ENCODE data around the gene DUOX1. TPM values are rescaled to one million over a fixed set of nuclear protein-coding genes. Genes with fewer than 3 reads are reported as not detected.
A peak's percentile ranks its signal among the peaks of the same experiment; 100 is the strongest.

The DUOX1 gene
- total RNA-seq, 2 experiments from 2014 or later = not detected

GRCh38 chr15:45200799-45201556 lies 71.2 kb downstream of the DUOX1 start:
- ChIA-PET CTCF (interaction anchor here (0.8 to 12.1 kb wide), 18 partner anchors 9 to 257 kb away, joined by 3 to 128 read pairs (median 5); partner anchors contain the start of gene SHF), POLR2A (interaction anchor here (0.9 to 7.4 kb wide), 12 partner anchors 9 to 386 kb away, joined by 3 to 85 read pairs (median 6); partner anchors contain the start of genes BLOC1S6 and SHF)
- ATAC-seq (peak; percentile 6), DNase-seq (peak; percentile 89)
- Mint-ChIP-seq H3K4me3 (no peak overlapping the region), H3K36me3 (ENCODE audit: low read depth) (no peaks in the 10 kb centered on the region), H3K27ac (no peak overlapping the region), H3K27me3 (peaks cover 1% of the 10 kb centered on the region), H3K9me3 (no peaks in the 10 kb centered on the region), H3K4me1 (ENCODE audit: low read depth) (peaks cover 10% of the 10 kb centered on the region)
- intact Hi-C loops (cut with micrococcal nuclease) = loop anchor here (5.0 kb wide), 1 partner anchor 201 kb away; a partner anchor contains a TSS
- TF ChIP-seq, protein P1, sequence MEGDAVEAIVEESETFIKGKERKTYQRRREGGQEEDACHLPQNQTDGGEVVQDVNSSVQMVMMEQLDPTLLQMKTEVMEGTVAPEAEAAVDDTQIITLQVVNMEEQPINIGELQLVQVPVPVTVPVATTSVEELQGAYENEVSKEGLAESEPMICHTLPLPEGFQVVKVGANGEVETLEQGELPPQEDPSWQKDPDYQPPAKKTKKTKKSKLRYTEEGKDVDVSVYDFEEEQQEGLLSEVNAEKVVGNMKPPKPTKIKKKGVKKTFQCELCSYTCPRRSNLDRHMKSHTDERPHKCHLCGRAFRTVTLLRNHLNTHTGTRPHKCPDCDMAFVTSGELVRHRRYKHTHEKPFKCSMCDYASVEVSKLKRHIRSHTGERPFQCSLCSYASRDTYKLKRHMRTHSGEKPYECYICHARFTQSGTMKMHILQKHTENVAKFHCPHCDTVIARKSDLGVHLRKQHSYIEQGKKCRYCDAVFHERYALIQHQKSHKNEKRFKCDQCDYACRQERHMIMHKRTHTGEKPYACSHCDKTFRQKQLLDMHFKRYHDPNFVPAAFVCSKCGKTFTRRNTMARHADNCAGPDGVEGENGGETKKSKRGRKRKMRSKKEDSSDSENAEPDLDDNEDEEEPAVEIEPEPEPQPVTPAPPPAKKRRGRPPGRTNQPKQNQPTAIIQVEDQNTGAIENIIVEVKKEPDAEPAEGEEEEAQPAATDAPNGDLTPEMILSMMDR (IDR thresholded peaks at IDR 0.05) = no peak

GRCh38 chr15:45201557-45201859 lies 71.7 kb downstream of the DUOX1 start:
- intact Hi-C loops (cut with micrococcal nuclease) = loop anchor here (5.0 kb wide), 1 partner anchor 201 kb away; a partner anchor contains a TSS

GRCh38 chr15:45201869-45202268 lies 72.1 kb downstream of the DUOX1 start:
- peaks cover 6% of the 10 kb centered on the region for H3K27me3 Mint-ChIP-seq

More at GRCh38 chr15:45201557-45201859, 71.7 kb downstream of the DUOX1 start:
- TF ChIP-seq, protein P1 (IDR thresholded peaks at IDR 0.05) = no peak
- Mint-ChIP-seq H3K9me3 (no peaks in the 10 kb centered on the region), H3K4me1 (ENCODE audit: low read depth) (peaks cover 10% of the 10 kb centered on the region), H3K27ac (no peak overlapping the region), H3K36me3 (ENCODE audit: low read depth) (no peaks in the 10 kb centered on the region), H3K27me3 (peaks cover 3% of the 10 kb centered on the region), H3K4me3 (no peak overlapping the region)
- CTCF ChIA-PET = interaction anchor here (0.8 to 12.1 kb wide), 16 partner anchors 8 to 256 kb away, joined by 3 to 128 read pairs (median 5); partner anchors contain the start of gene SHF
- ATAC-seq (no peak), DNase-seq (peak; percentile 30)
- POLR2A ChIA-PET = interaction anchor here (0.9 to 7.4 kb wide), 9 partner anchors 9 to 385 kb away, joined by 3 to 85 read pairs (median 6); partner anchors contain the start of genes BLOC1S6 and SHF

DNA sequence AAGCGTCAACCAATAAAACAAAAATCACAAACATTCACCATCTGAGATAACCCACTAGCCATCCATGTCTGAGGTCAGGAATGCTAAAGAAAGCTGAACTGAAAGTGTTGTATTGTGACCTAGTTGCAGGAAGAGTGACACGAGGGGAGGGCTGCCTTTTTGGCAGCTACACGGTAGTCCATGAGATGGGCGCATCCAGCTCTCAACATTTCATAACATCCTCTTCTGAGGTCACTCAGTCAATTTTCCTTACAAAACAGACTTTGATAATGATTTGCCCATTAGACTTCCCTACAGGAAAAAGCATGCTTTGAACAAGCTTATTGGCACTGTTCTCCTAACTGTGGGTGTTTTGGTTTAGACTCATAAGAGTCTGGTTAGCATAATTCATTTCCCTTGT lies 73.4 kb downstream of the DUOX1 start:
- DNase-seq (no peak), ATAC-seq (no peak)
- CTCF ChIA-PET = interaction anchor here (0.8 to 12.1 kb wide), 9 partner anchors 9 to 383 kb away, joined by 3 to 128 read pairs (median 4); a partner anchor contains a TSS
- H3K4me3 Mint-ChIP-seq = no peak overlapping the region
- intact Hi-C loops (cut with micrococcal nuclease) = loop anchor here (2.0 to 5.0 kb wide), 2 partner anchors 76 to 199 kb away; a partner anchor contains a TSS
- no peaks in the 10 kb centered on the region for H3K9me3 Mint-ChIP-seq
- H3K36me3 Mint-ChIP-seq (ENCODE audit: low read depth) = no peaks in the 10 kb centered on the region
- no peak overlapping the region for H3K27ac Mint-ChIP-seq
- TF ChIP-seq, protein P1 (IDR thresholded peaks at IDR 0.05) = no peak
- POLR2A ChIA-PET = interaction anchor here (0.9 to 7.4 kb wide), 4 partner anchors 13 to 199 kb away, joined by 3 to 85 read pairs (median 28); partner anchors contain the start of gene SHF
- peaks cover 9% of the 10 kb centered on the region for H3K4me1 Mint-ChIP-seq (ENCODE audit: low read depth)
- peaks cover 7% of the 10 kb centered on the region for H3K27me3 Mint-ChIP-seq

More at GRCh38 chr15:45201869-45202268, 72.1 kb downstream of the DUOX1 start:
- Mint-ChIP-seq H3K4me1 (ENCODE audit: low read depth) (peaks cover 10% of the 10 kb centered on the region), H3K4me3 (no peak overlapping the region), H3K9me3 (no peaks in the 10 kb centered on the region), H3K27ac (no peak overlapping the region), H3K36me3 (ENCODE audit: low read depth) (no peaks in the 10 kb centered on the region)
- POLR2A ChIA-PET = interaction anchor here (0.9 to 7.4 kb wide), 5 partner anchors 8 to 385 kb away, joined by 4 to 85 read pairs (median 8); partner anchors contain the start of genes BLOC1S6 and SHF
- TF ChIP-seq, protein P1 (IDR thresholded peaks at IDR 0.05) = no peak
- DNase-seq (no peak), ATAC-seq (no peak)
- CTCF ChIA-PET = interaction anchor here (0.8 to 12.1 kb wide), 10 partner anchors 9 to 256 kb away, joined by 3 to 128 read pairs (median 5); partner anchors contain the start of gene SHF
- intact Hi-C loops (cut with micrococcal nuclease) = loop anchor here (2.0 to 5.0 kb wide), 2 partner anchors 77 to 200 kb away; a partner anchor contains a TSS
